Panc1 (cell line): Measurements from ENCODE around the gene POLR3K. TPM values are rescaled to one million over a fixed set of nuclear protein-coding genes. Genes with fewer than 3 reads are reported as not detected.

ENCODE experiments used
- ATAC-seq: fragments of 200-7000 bp; cut with Tn5 transposase; 2 replicates; pipeline ENCODE4 v1.9.1; 2020; ENCODE audit warnings: mild to moderate bottlenecking, moderate library complexity
- BruUV-seq: library from RNA; stranded (reverse); fragments of 400-500 nt; replicated peaks from 2 replicates; lab custom pipeline; 2021; lab: Mats Ljungman, UMichigan
- CTCF ChIA-PET: fragments of 300-600 bp; sonication (Branson Sonifier 250); formaldehyde crosslinking; loops from one replicate; lab custom pipeline; 2022; ENCODE audit warnings: antibody characterized with exemption; lab: Charles Lee
- POLR2A ChIA-PET: fragments of 300-600 bp; sonication (Branson Sonifier 250); formaldehyde crosslinking; loops from one replicate; lab custom pipeline; 2022; ENCODE audit warnings: antibody characterized with exemption; lab: Charles Lee
- DNase-seq: peaks from one replicate; pipeline ENCODE4 v3.0.0-alpha.2; 2010; ENCODE audit warnings: low read depth, low spot score
- H3K27ac ChIP-seq: 2 replicates; pipeline ENCODE4 v1.5.1; 2011; ENCODE audit warnings: mild to moderate bottlenecking, low read length, inconsistent platforms
- H3K27me3 ChIP-seq: fragments of 200-500 bp; sonication (Bioruptor generic); 2 replicates; pipeline ENCODE4 v1.6.0; 2014; ENCODE audit warnings: low read length, inconsistent platforms; ENCODE audit not compliant: control insufficient read depth, insufficient read depth
- H3K36me3 ChIP-seq: fragments of 200-500 bp; sonication (Bioruptor generic); 2 replicates; pipeline ENCODE4 v1.5.1; 2014; ENCODE audit warnings: inconsistent platforms, mild to moderate bottlenecking, low read length, moderate library complexity; ENCODE audit not compliant: control insufficient read depth, insufficient read depth
- H3K4me1 ChIP-seq: 2 replicates; pipeline ENCODE4 v1.5.1; 2011; ENCODE audit warnings: inconsistent platforms, mild to moderate bottlenecking, low read length, moderate library complexity; ENCODE audit not compliant: control insufficient read depth, insufficient read depth
- H3K4me3 ChIP-seq, 2 experiments: 2 replicates each; pipeline ENCODE4 v1.5.1; 2011 to 2012; ENCODE audit warnings: low read depth in 2 of 2, low read length in 2 of 2, mild to moderate bottlenecking in 2 of 2, inconsistent platforms in 1 of 2, moderate library complexity in 1 of 2
- H3K9me3 ChIP-seq: fragments of 200-500 bp; sonication (Bioruptor generic); 2 replicates; pipeline ENCODE4 v1.5.1; 2014; ENCODE audit warnings: low read depth, mild to moderate bottlenecking, inconsistent platforms, low read length, moderate library complexity; ENCODE audit not compliant: control insufficient read depth, insufficient read depth
- POLR2AphosphoS5 ChIP-seq: IDR thresholded peaks from 2 replicates; pipeline ENCODE4 v1.6.1; 2012; ENCODE audit warnings: mild to moderate bottlenecking, low read depth, low read length, moderate library complexity
- SIN3A ChIP-seq: IDR thresholded peaks from 2 replicates; pipeline ENCODE4 v1.6.1; 2012; ENCODE audit warnings: low read depth, mild to moderate bottlenecking, low read length, moderate library complexity, borderline replicate concordance; ENCODE audit not compliant: insufficient read depth
- TCF7L2 ChIP-seq: IDR thresholded peaks from 2 replicates; pipeline ENCODE4 v1.6.1; 2011; ENCODE audit warnings: mild to moderate bottlenecking, low read depth, low read length, inconsistent platforms
- in situ Hi-C: cut with HindIII; loops from 2 replicates; pipeline ENCODE4 v1.10.0; 2016; ENCODE audit warnings: low sequenced_read_pairs, low pct_unique_long_range_greater_than_20kb
- intact Hi-C: fragments of 100-400 bp; cut with micrococcal nuclease; formaldehyde crosslinking; loops from one replicate; pipeline ENCODE4 v1.10.0; 2022; ENCODE audit not compliant: unreplicated experiment
- total RNA-seq: library from RNA; stranded (reverse); gene quantifications from one replicate; pipeline ENCODE4 v1.2.1, GENCODE V29; 2021; ENCODE audit not compliant: unreplicated experiment
- TF ChIP-seq, protein P1 (sequence below), 2 experiments: IDR thresholded peaks; 2 replicates each; pipeline ENCODE4 v1.6.1; 2011 to 2012; ENCODE audit warnings: low read depth in 2 of 2, control low read depth in 1 of 2, low read length in 1 of 2, mild to moderate bottlenecking in 1 of 2, moderate library complexity in 1 of 2; ENCODE audit not compliant: insufficient read depth in 1 of 2
- TF ChIP-seq, protein P2 (sequence below): fragments of 450-650 bp; IDR thresholded peaks from 2 replicates; pipeline ENCODE4 v1.5.1; 2017; ENCODE audit warnings: mild to moderate bottlenecking

Gene POLR3K
- total RNA-seq, 1 experiment from 2014 or later: 35.7 TPM

DNA sequence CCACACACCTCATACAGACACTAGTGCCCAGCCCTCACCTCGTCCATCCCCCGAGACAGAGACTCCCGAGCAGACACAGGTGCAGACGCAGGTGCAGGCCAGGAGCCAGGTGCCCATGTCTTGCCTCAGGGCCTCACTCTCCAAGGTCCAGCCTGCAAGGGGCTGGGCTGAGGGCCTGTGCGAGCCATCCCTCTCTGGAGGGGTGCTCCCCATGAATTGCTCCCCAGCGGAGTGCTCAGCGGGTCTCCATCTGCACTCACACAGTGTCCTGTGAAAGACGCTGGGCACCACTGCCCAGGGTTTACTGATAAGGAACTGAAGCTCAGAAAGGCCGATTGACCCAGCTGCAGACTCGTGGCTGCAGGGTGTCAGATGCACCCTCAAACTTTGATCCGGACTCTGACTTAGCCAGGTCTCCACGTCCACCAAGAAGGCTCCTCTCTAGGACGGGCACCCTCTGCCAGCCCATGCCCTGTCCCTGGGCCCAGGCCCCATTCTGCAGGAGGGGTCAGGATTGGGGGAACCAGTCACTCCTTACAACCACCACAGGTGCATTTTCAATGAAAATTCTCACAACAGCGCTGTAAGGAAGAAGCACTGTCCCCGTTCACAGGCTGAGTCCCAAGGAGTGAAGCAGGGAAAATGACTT is 16.9 kb downstream of the POLR3K start:
- Histone ChIP-seq H3K27ac (no peak overlapping the region), H3K9me3 (no peaks in the 10 kb centered on the region), H3K4me3 (no peak overlapping the region), H3K4me1 (no peaks in the 10 kb centered on the region), H3K36me3 (no peaks in the 10 kb centered on the region; the same call in 1 of the 2 replicates), H3K27me3 (no peaks in the 10 kb centered on the region)
- CTCF ChIA-PET: no interaction called here
- in situ Hi-C loops: no loop called here
- TF ChIP-seq SIN3A (no peak), TCF7L2 (no peak), POLR2AphosphoS5 (no peak)
- TF ChIP-seq, protein P1, sequence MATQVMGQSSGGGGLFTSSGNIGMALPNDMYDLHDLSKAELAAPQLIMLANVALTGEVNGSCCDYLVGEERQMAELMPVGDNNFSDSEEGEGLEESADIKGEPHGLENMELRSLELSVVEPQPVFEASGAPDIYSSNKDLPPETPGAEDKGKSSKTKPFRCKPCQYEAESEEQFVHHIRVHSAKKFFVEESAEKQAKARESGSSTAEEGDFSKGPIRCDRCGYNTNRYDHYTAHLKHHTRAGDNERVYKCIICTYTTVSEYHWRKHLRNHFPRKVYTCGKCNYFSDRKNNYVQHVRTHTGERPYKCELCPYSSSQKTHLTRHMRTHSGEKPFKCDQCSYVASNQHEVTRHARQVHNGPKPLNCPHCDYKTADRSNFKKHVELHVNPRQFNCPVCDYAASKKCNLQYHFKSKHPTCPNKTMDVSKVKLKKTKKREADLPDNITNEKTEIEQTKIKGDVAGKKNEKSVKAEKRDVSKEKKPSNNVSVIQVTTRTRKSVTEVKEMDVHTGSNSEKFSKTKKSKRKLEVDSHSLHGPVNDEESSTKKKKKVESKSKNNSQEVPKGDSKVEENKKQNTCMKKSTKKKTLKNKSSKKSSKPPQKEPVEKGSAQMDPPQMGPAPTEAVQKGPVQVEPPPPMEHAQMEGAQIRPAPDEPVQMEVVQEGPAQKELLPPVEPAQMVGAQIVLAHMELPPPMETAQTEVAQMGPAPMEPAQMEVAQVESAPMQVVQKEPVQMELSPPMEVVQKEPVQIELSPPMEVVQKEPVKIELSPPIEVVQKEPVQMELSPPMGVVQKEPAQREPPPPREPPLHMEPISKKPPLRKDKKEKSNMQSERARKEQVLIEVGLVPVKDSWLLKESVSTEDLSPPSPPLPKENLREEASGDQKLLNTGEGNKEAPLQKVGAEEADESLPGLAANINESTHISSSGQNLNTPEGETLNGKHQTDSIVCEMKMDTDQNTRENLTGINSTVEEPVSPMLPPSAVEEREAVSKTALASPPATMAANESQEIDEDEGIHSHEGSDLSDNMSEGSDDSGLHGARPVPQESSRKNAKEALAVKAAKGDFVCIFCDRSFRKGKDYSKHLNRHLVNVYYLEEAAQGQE (IDR thresholded peaks at IDR 0.05; ENCODE audit: insufficient read depth in 1 of 2, low read depth in 2 of 2, low read length in 1 of 2): no peak
- TF ChIP-seq, protein P2, sequence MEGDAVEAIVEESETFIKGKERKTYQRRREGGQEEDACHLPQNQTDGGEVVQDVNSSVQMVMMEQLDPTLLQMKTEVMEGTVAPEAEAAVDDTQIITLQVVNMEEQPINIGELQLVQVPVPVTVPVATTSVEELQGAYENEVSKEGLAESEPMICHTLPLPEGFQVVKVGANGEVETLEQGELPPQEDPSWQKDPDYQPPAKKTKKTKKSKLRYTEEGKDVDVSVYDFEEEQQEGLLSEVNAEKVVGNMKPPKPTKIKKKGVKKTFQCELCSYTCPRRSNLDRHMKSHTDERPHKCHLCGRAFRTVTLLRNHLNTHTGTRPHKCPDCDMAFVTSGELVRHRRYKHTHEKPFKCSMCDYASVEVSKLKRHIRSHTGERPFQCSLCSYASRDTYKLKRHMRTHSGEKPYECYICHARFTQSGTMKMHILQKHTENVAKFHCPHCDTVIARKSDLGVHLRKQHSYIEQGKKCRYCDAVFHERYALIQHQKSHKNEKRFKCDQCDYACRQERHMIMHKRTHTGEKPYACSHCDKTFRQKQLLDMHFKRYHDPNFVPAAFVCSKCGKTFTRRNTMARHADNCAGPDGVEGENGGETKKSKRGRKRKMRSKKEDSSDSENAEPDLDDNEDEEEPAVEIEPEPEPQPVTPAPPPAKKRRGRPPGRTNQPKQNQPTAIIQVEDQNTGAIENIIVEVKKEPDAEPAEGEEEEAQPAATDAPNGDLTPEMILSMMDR: no peak
- no peak for DNase-seq
- no TSS peak for BruUV-seq
- POLR2A ChIA-PET: no interaction called here
- no peak for ATAC-seq
- intact Hi-C loops: no loop called here

DNA sequence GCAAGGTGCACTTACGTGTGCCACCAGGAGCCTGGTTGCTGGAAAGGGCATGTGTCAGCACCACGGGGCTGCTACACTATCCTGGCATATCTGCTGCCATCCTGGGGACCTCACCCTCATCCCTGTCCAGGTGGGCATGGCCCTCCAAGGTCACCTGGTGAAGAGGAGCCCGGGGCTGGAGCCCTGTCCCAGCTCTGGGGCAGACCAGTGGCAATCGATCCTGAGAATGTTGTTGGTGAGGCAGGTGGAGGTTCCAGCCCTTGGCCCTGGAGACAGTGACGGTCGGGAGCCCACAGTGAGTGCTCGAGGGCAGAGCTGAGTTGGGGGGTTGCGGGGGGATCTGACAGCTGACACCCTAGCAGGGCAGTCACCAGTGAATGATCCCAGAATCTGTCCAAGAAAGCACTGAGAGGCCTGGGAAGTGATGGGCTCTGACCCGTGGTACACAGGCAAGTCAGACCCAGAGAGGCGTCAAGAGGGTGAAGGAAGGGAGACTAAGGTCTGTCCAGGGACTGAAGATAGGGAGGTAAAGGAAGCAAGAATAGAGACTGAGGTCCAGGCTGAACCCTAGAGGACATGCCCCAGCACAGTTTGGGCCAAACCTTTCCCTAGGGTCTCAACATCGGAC is 17.6 kb downstream of the POLR3K start:
- ATAC-seq (no peak), DNase-seq (no peak)
- H3K27ac ChIP-seq: no peak overlapping the region
- no peak overlapping the region for H3K4me3 ChIP-seq
- BruUV-seq: no TSS peak
- intact Hi-C loops (no loop called here), in situ Hi-C loops (no loop called here)
- H3K9me3 ChIP-seq: no peaks in the 10 kb centered on the region
- TF ChIP-seq POLR2AphosphoS5 (no peak), TCF7L2 (no peak), SIN3A (no peak)
- TF ChIP-seq, protein P1 (IDR thresholded peaks at IDR 0.05; ENCODE audit: insufficient read depth in 1 of 2, low read depth in 2 of 2, low read length in 1 of 2): no peak
- TF ChIP-seq, protein P2: no peak
- no peaks in the 10 kb centered on the region for H3K4me1 ChIP-seq
- ChIA-PET CTCF (no interaction called here), POLR2A (no interaction called here)
- H3K36me3 ChIP-seq: no peaks in the 10 kb centered on the region; the same call in 1 of the 2 replicates
- no peaks in the 10 kb centered on the region for H3K27me3 ChIP-seq
